HuH-7 (cell line): ENCODE measurements around the gene HK3.

Experiments
- DNase-seq: peaks from one replicate; pipeline ENCODE4 v3.0.0; 2011; ENCODE audit warnings: low spot score

Gene HK3

DNA sequence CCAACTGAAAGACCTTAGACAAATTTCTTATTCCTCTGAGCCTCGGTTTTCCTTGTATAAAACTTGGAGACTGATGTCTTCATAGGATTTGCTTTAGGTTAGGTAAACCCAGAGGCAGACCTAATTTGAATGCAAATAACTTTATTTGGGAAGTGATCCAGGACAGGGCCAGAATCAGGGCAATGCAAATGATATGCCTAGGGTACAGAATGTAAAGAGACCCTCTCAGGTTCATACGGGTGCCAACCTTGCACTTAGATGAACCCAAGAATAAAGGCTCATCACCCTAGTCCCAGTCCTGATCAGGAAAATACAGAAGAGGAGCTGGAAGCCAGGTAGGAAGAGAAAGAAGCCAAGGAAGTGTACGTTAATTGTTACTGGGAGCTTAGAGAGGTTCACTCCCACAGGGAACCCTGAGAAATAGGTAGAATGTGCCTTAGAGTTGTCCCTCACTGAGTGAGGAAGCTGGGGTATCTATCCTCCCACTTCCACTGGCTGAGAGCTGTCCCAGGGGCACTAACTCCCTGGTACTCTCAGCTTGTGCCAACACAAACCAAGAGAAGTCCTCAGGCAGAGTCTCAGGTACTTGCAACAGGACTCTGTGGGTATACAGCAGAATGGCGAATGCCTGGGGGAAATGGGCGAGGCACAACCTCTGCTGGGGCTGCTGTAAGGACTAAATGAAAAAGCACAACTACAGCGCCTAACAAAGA lies 3.1 kb upstream of the HK3 start:
- no peak for DNase-seq

- DNase-seq, result no peak
Measured at GRCh38 chr5:176901260-176902101, 2.3 kb upstream of the HK3 start.

GRCh38 chr5:176900780-176901204 lies 1.6 kb upstream of the HK3 start:
- no peak for DNase-seq

- DNase-seq, result no peak
Measured at GRCh38 chr5:176899946-176900779, 1.0 kb upstream of the HK3 start.

GRCh38 chr5:176897263-176897662 lies 1.9 kb downstream of the HK3 start:
- DNase-seq, result no peak

- DNase-seq, result no peak
Measured at GRCh38 chr5:176895831-176896230, 3.3 kb downstream of the HK3 start.

- DNase-seq, result no peak
Measured at GRCh38 chr5:176894298-176894697, 4.8 kb downstream of the HK3 start.

- DNase-seq, result no peak
Measured at GRCh38 chr5:176892663-176893062, 6.5 kb downstream of the HK3 start.

DNA sequence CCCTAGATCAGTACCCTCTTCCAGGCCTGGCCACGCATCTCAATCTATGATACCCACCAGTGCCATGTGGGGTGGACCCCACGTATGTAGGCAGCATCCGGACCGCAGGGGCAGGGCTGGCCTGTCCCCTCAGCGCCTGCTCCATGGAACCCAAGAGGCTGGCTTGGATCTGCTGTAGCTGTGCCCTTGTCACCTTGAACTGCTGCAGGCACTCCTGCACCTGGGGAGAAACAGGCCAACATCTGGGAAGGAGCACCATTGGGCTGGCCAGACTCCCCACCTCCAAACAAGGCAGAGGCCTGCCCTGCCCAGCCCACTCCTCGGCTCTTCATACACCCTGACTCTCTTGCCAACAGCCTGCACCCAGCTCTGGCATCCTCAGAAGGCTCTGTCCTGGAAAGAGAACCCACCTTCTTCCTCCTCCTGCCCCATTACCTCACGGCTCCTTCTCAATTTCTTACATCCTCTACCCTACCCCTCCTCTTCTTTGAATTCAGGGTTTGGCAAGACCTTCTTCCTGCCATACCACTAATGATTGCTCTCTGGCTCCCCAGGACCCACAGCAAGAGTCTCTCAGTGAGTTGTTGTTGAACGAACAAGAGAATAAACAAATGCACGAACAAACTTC lies 7.7 kb downstream of the HK3 start:
- no peak for DNase-seq

DNA sequence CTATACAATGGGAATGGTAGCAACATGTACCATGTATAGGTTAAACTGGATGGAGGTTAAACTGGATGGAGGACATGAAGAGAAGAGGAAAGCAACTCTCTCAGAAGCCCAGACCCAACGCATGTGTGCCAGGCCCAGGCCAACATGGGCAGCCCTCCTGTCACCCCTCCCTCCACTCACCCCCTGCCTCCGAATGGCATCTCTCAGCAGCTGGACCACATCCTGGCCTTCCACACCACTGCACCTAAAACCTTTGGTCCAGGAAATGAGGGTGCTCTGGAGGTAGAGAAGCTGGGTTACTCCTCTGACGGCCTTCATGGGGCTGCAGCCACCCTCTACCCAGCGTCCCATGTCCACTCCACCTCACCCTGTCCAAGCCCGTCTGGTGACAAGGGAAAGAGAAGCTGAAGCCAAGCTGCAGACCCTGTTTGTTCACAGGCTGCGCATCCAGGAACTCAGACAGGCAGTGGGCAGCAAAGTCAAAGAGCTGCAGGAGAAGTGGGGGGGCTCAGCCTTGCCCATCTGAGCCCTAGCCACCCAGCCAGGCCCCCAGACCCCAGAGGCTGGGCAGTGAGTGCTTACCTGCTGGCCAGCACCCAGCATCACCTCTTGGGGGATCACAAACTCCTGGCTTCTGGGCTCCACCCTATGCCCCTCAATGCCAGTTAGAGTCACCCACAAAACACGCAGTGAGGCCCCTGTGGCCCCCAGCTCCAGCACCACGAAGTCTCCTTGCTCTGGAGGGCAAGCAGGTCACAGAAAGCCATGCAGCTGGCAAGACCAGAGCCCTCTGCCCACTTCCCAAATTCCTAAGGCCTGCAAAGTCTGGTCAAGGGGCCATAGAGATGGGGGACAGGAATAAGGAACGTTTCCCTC lies 8.5 kb downstream of the HK3 start:
- no peak for DNase-seq

DNA sequence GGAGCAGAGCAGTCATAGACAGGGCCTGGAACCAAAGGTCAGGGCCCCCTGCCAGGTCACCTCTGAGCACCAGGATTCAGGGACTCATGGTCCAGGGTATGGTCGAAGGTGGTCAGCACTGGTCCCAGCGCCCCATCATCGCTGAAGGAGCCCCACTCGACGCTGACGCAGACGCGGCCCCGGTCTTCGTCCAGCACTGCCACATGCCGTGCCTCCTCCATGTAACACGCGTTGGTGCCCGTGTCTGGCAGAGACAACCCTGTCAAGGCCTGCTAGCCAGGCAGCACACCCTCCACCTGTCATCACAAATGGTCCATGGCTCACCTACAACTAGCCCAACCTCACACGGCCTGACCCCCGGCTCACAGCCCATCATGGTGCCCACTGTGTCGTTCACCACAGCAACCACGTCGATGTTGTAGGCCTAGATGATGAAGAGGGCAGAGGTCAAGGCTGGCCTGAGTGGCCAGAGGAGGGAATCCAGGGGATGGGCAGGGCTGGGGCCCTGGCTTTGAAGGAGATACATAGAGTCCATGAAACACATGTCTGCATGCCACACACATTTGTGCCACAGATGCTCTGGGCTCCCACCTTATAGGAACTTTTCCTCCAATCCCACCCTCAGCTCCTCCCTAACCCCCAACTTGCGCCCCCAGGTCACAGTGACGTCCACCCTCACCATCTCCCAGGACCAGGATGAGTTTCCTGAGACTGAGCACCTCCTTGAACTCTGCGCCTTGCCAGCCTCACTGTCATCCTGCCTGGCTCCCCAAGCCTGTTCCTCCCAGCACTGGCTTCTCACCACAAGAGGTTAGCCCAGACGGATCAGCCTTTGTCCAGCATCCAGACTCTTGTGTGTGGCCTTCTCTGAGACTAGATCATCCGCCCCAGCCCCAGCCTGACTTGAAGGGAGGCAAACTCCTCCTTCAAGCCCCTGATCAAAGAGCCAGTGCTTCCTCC lies 9.5 kb downstream of the HK3 start:
- no peak for DNase-seq

DNA sequence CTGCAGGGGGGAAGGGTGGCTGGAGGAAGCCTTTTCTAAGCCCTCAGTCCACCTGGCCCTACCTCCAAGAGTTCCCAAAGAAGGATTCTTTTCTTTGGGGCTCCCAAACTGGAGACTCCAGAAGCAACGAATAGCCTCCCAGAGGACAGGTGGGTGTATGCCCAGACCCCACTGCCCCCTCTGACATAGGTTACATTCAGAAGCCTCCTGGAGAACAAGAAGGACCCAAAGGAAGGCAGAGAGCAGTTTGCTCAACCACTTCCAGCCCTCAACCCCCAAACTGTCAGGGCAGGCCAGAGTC lies 10.3 kb downstream of the HK3 start:
- no peak for DNase-seq

DNA sequence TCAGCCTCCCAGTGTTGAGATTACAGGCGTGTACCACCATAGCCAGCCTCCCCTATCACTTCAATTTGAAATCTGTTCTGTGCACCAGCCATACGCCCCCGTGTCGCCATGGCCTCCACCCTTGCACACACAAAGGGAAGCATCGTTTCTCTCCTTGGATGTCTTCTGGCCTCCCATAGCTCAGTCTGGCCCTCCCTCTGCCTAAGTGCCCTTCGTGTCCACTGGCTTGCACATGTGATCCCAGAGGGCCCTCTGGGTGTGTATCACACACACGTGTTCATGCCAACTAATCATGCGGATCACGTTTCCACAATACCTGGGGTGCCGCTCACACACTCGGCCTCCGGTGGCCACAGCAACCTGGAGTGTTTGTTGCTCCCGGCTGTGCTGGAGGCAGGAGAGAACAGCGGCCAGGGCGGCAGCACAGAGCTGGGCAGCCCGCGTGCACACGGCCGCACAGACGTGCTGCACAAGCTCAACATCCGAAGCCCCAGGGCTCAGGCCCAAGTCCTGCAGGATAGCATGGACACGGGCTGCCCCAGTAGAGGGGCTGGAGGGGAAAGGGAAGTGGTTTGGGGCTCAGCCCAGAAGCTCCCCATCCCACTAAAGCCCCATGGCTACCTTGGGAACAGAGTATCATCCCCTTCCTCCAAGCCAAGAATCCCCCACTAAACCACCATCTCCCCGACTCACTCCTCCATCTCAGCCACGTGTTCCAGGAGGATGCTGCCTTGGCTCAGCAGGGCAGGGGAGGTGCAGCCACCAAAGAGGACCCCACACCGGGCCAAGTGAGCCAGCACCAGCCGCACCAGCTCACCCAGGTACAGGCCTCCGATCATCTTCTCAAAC lies 10.9 kb downstream of the HK3 start:
- DNase-seq, result no peak

GRCh38 chr5:176887252-176887849 lies 11.8 kb downstream of the HK3 start:
- DNase-seq, result no peak

DNA sequence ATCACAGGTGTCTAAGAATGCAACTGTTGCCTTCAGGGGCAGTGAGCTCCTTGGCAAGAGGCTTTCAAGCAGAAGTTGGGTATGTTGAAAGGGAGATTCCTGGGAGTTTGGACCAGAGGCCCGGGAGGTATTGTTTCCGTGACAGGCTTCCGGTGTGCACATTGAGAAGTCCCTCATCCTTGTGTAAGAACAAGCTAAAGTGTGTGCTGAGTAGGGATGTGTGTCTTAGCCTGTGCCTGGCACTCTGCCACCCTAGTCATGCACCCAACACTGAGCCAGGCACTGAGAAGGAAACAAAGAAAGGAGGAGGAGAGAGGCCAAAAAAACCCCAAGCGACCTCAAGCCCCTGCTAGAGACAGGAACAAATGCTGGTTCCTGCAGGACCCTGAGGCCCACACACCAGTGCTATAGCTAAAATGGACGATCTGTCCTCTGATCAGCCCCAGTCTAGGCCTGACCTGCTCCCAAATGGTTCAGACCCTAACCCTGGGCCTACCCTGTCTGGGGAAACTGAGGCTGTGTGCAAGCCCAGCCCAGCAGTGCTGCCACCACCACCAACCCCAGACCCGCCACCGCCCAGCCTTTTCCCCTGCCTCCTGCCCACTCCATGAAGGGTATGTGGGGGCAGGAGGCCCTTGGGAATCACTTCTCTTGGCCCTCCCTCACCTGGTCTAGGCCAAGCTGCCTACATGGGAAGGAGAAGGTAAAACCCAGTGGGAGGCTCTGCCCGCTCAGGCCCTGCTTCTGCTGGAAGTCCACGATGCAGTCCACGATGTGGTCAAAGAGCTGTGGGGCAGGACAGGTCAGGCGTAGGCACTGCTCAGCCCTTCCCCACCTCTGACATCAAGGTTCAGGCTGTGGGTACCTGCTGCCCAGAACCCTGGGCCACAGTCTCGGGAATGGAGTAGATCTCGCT lies 12.6 kb downstream of the HK3 start:
- DNase-seq, result no peak

DNA sequence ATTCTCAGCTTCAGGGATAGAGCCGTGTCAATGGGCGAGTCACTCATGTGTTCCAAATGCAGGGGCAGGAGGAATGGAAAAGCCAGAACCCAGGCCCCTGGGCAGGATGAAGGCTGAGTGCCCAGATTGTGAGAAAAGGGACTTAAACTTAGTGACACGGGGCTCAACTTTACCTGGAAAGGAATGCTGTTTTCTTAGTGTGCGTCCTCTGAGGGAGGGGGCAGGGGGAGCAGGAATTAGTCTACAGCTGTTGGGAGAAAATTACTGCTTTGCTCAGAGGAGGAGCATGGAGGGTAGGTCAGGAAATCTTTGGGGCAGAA lies 14.6 kb downstream of the HK3 start:
- DNase-seq, result no peak

DNA sequence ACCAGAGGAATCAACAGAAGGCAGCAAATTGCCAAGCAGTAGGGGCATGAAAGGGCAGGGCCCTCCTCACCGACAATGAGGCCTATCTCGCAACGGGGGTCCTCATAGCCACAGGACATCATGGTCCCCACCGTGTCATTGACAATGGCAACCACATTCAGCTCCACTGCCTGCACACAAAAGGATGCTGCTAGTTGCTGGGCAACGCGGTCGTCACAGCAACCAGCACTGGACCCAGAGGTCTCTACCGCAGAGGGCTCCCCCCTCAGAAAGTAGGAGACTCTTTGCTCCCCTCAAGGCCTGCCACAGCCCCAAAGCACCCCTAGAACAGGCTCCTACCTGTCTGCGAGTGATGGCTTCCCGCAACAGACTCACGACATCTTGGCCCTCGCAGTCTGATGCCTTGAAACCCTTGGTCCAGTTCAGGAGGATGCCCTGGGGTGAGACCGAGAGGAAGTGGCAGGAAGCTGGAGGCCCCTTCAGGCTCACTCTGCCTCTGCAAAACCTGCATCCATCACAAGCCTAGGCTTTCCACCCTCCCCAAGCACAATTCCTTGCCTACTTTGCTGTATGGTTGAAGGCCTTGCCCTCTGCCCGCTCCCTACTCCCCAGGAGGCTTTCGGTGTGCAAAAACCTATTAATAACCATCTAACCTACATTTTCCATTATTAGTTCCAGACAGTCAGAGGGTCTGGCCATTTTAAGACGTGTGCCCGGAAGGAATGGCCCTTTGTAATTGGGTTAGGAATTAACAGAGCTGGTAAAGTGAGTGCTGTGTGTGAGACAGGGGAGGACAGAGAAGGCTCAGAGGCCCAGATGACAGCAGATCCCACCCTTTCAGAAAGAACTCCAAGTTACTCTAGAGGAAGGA lies 15.2 kb downstream of the HK3 start:
- no peak for DNase-seq
